H7 (cell line): ENCODE measurements around the gene AMMECR1L. TPM values are rescaled to one million over a fixed set of nuclear protein-coding genes. Genes with fewer than 3 reads are reported as not detected.

Experiments used
- DNase-seq: peaks from one replicate; pipeline ENCODE4 v3.0.0; 2012
- H3K27me3 ChIP-seq: 2 replicates; pipeline ENCODE4 v1.6.0; 2011; ENCODE audit warnings: mild to moderate bottlenecking, low read length; ENCODE audit not compliant: control insufficient read depth, insufficient read depth
- H3K36me3 ChIP-seq: replicated peaks from 2 replicates; pipeline ENCODE4 v1.5.1; 2011; ENCODE audit warnings: low read length; ENCODE audit not compliant: control insufficient read depth, insufficient read depth
- H3K4me3 ChIP-seq: 2 replicates; pipeline ENCODE4 v1.5.1; 2011; ENCODE audit warnings: low read depth, mild to moderate bottlenecking, control low read depth, low read length, moderate library complexity; ENCODE audit not compliant: insufficient read depth
- total RNA-seq: library from RNA; depleted of rRNA; stranded (reverse); fragments of >200 nt; shearing (Covaris generic); gene quantifications from 2 replicates; pipeline ENCODE4 v1.2.3, GENCODE V29; 2014

AMMECR1L gene
- total RNA-seq, 1 experiment from 2014 or later: 12.1 TPM

DNA sequence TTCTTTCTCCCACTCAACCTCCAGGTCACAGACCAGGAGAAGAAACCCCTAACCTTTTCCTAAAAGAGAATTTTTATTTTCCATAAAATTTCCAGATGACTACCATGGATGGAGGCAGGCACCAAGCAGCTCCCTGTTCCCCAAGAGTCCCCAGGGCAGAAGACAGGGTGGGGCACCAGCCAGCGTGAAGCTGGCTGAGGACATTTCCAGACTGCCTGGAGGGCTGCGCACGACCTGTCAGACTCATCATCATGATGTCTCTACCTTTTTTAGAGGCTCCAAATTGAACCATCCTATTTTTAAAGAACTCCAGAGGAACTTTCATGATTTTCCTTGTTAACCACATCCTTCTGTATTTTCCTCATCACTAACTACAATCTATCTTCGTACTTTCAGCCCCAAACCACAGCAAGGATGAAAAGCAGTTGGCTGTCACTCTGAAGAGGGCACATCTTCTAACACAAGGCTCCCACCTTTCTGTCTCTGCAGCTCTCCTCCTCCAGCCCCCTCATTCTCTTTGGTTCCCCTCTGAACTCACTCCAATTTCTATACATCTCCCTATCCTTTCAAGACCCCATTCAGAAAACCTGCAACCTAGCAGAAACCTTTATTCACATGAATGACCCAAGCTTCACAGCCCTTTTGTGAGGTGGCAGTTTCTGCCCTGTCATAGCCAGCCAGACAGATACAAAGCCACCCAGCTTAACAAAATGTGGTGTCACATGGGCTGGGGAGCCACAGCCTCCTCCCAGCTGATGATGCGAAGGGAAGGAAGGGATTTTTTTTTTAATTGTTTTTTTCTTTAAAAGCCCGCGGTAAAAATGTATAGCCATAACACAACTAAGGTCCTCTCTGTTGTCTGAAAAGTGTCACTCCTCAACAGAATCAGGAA, 11.1 kb downstream of the AMMECR1L start:
- H3K27me3 ChIP-seq: no peaks in the 10 kb centered on the region
- no peak for DNase-seq
- peaks cover 15% of the 10 kb centered on the region for H3K36me3 ChIP-seq
- no peak overlapping the region for H3K4me3 ChIP-seq

DNA sequence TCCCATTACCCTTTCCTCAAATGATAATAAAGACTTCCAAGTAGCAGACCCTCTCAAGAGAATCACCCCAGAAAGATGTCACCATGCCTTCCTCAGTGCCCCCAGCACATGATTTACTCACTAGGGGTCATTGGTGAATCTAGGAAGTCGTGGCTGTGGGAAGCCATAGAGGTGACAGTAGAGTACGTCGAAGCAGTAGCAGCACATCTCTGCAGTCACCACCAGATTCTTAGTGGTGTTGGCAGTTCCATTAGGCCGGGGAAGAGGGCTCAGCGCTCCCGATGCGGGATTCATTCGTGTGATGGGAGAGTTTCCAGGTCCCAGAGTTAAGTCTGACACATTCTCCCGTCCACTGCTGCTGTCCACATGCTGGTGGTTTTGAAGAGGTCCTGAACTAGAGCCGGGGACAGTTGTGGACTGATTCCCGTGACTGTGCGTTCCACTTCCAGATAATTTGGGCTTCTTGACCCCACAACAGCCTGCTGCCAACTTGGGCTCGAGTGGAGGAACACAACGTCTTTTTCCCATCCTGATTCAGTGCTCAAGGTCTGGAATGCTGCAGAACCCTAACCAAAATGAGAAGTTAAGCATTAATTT, 12.0 kb downstream of the AMMECR1L start:
- no peak for DNase-seq
- Histone ChIP-seq H3K27me3 (no peaks in the 10 kb centered on the region), H3K4me3 (no peak overlapping the region), H3K36me3 (peaks cover 17% of the 10 kb centered on the region)

DNA sequence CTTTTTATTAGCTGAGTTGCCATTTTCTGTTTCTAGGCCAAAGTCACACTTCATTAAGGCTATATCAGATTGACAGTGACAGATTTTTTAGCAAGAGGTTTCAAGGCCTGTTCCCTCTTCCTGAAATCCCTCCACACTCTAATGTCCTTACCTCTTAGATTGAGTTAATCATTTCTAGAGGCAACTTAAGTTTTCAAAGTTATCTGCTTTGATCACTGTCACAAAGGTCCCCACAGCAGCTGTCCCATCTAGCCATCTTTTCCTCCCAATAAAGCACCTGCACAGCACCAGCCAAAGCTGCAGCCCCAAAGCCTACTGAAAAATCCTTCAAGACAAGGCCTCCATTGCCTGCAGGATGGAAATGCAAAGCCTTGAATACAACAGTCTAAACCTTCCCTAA, 13.4 kb downstream of the AMMECR1L start:
- peaks cover 18% of the 10 kb centered on the region for H3K36me3 ChIP-seq

DNA sequence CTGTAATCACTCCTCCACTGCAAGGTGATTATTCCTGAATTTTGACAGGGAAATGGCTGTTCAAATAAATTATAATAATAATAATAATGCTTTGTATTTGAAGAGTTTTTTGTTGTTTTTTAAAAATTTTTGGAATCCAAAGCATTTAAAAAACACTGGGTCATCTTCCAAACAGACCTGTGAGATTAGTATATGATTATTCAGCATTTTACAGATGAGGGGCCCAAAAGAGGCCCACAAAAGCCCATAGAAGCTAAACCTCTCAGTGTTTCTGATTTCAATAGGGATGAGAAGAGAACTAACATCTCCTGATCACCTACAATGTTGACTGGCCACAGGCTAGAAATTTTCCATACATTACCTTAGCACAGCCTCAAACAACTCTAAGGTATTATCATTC, 19.8 kb downstream of the AMMECR1L start:
- Histone ChIP-seq H3K4me3 (no peak overlapping the region), H3K27me3 (no peaks in the 10 kb centered on the region), H3K36me3 (peaks cover 20% of the 10 kb centered on the region)
- no peak for DNase-seq

More for the DNA sequence above, 13.4 kb downstream of the AMMECR1L start:
- H3K4me3 ChIP-seq: no peak overlapping the region
- no peak for DNase-seq
- H3K27me3 ChIP-seq: no peaks in the 10 kb centered on the region

DNA sequence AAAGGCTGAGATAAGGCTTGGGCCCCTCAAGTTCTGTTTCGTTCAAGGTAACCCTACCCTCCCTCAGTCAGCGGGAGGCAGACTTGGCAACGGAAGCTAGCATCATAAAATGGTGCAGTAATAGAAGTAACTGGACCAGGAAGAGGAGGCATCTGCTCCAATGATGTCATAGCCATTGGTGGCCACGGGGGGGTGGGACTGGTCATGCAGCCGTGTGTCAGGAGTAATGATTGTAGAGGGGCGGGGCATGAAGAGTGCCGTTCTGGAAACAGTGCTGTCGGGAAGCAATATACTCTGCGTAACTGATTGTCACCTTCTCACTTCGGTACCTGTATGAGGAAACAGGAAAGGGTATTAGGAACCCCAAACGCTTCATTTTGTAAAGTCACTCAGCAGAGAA, 20.9 kb downstream of the AMMECR1L start:
- DNase-seq: peak; percentile 57
- Histone ChIP-seq H3K4me3 (no peak overlapping the region), H3K36me3 (peaks cover 18% of the 10 kb centered on the region), H3K27me3 (no peaks in the 10 kb centered on the region)

DNA sequence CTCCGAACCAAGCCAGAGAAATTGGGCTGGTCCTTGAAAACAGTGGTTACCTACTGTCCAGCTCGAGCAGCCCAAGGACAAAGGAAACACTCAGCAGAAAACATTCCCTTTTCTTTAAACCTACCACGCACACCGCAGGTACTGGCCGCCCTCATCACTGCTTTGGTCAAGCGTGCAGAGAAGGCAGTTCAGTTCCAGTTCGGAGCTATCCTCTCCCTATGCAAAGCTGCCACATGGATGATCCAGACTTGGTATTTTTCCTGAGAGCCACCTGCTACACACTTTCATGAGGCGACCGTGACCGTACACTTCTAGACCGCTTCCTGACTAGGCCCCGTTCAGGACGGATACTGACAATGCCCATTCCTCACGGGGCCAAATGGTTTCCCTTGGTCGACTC, 23.5 kb downstream of the AMMECR1L start:
- DNase-seq: no peak
- H3K27me3 ChIP-seq: no peaks in the 10 kb centered on the region
- no peak overlapping the region for H3K4me3 ChIP-seq
- peaks cover 15% of the 10 kb centered on the region for H3K36me3 ChIP-seq

DNA sequence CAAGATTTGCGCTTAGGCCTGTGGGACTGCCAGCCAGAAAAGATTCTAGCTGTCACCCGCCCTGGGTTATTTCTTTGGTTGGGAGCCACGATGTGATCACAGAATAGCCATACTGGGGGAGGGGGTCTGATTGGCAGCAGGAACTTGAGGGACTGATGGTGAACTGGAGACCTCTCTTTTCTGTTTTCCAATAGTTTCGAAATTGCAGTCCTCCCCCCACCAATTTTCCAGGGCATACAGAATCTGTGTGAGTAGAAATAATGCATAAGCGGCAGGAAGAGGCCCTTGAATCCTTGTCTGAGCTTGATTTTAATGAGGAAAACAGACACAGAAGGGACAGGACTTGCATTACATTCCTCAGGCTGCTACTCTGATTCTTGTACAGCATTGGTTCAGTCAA, 25.6 kb downstream of the AMMECR1L start:
- peaks cover 8% of the 10 kb centered on the region for H3K36me3 ChIP-seq
- H3K4me3 ChIP-seq: no peak overlapping the region
- peak; percentile 52 for DNase-seq
- H3K27me3 ChIP-seq: no peaks in the 10 kb centered on the region

DNA sequence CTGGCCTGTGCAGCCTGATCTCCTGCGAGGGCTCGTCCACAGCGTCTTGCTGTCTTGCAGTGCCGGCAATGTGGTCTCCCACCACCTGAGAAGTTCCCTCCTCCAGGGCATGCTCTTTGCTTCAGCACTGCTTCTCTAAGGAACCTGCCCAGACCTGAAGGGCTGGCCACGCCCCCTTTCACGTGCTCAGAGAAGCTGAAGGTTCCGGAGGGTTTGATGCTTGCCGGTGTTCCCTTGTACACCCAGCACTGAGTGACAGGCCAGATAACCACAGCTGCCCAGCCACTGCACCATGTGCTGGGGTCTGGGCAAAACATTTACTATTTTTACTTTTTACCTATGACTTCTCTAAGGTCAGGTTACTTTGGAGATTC, 26.1 kb downstream of the AMMECR1L start:
- Histone ChIP-seq H3K4me3 (no peak overlapping the region), H3K36me3 (peaks cover 8% of the 10 kb centered on the region), H3K27me3 (no peaks in the 10 kb centered on the region)
- peak; percentile 92 for DNase-seq

DNA sequence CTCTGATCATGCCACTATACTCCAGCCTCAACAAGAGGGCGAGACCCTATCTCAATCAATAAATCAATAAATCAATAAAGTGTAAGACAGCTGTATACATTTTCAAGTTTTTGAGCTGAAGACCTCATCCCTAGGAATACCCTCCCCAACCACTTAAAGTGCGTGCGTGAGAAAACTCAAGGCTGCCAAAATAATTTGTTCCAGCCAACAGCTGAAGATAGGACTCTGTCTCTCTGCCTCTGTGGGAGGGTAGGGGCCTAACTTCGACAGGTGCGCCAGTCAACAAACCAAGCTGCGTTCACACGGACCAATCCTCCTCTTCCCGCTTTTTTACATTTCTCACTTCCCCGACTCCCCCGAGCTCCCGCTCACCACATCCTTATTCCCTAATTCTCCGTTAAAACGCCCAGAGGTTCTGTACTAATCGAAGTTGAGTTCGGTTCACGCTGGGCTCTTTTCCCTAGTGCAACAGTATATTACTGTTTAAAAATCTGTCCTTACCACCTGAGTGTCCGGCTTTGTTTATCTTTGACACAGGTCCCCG, 28.4 kb downstream of the AMMECR1L start:
- Histone ChIP-seq H3K36me3 (peaks cover 3% of the 10 kb centered on the region), H3K27me3 (no peaks in the 10 kb centered on the region), H3K4me3 (peak overlapping the region; percentile 95)
- DNase-seq: peak; percentile 72

DNA sequence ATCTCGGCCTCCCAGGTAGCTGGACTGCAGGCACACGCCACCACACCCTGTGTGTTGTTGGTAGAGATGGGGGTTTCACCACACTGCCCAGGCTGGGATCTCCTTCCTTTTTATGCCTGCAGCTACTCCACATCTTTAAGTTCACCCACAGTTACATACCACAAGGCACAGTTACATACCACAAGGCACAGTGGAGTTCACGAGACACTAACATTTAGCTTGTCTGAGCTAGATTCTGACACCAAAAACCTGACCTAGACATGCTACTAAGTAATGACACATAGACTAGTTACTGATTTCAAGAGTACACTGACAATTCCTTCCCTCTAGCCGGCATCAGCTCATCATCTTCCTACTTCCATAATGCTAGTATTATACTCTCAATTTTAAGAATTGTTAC, 32.1 kb downstream of the AMMECR1L start:
- DNase-seq: no peak
- Histone ChIP-seq H3K4me3 (no peak overlapping the region), H3K36me3 (peaks cover 9% of the 10 kb centered on the region), H3K27me3 (no peaks in the 10 kb centered on the region)

DNA sequence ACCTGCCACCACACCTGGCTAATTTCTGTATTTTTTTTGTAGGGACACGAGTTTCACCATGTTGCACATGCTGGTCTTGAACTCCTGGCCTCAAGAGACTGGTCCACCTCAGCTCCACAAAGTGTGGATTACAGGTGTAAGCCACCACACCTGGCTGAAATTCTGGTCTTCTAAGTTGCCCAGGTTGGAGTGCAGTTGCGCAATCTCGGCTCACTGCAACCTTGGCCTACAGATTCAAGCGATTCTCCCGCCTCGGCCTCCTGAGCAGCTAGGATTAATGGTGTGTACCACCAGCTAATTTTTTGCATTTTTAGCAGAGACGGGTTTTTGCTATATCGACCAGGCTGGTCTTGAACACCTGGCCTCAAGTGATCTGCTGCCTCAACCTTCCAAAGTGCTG, 33.4 kb downstream of the AMMECR1L start:
- Histone ChIP-seq H3K36me3 (peaks cover 17% of the 10 kb centered on the region), H3K27me3 (no peaks in the 10 kb centered on the region), H3K4me3 (no peak overlapping the region)
- no peak for DNase-seq

DNA sequence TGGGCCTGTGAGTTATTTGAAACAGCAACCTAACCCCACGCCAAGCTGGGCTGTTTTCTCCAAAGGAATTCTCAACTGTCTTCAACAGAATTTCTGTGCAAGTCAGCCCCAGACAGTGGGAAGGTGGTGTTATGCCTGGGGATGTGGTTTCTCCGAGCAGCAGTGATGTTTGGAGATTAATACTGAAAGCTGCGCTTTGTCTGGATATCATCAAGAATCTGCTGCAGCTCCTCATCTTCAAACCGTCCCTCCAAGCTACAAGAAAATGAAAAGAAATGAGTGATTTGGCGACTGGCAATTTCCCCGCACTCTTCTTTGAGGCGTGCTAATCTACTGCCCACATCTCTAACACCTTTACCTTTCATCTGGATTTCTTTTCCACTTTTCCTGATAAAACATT, 37.8 kb downstream of the AMMECR1L start:
- peaks cover 30% of the 10 kb centered on the region for H3K36me3 ChIP-seq
- no peak for DNase-seq
- no peak overlapping the region for H3K4me3 ChIP-seq
- H3K27me3 ChIP-seq: no peaks in the 10 kb centered on the region

DNA sequence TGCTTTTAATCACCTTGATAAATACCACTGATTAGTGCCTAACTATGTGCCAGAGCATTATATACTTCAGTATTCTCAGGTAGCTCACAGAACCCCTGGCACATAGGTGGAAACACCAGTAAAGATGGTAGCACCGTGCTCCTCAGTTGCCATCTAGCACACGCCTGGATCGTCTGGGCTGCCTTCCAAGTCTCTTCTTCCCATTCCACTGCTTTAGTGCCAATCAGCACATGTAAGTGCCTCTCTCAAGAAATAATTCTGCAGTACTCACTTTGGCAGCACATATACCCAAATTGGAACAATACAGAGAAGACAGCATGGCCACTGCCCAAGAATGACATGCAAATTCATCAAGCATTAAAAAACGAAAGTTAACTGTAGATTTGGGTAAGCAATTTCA, 40.8 kb downstream of the AMMECR1L start:
- no peaks in the 10 kb centered on the region for H3K27me3 ChIP-seq
- no peak for DNase-seq
- H3K36me3 ChIP-seq: peaks cover 23% of the 10 kb centered on the region
- no peak overlapping the region for H3K4me3 ChIP-seq

DNA sequence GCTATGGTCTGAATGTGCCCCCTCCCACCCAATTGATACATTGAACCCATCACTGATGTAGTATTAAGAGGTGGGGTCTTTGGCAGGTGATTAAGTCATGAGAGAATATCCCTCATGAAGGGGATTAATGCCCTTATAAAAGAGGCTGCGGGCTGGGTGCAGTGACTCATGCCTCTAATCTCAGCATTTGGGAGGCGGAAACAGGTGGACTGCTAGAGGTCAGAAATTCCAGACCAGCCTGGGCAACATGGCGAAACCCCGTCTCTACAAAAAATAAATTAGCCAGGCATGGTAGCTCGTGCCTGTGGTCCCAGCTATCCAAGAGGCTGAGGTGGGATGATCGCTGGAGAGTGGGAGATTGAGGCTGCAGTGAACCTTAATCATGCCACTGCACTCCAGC, 42.1 kb downstream of the AMMECR1L start:
- Histone ChIP-seq H3K27me3 (no peaks in the 10 kb centered on the region), H3K4me3 (no peak overlapping the region), H3K36me3 (peaks cover 22% of the 10 kb centered on the region)
- DNase-seq: no peak
